AG20443 (cell line): ENCODE measurements around the gene PRDM16.

Experiments used
- DNase-seq: peaks from one replicate; pipeline ENCODE4 v3.0.0; 2012; ENCODE audit warnings: low spot score, mixed read lengths

PRDM16 gene

GRCh38 chr1:3032371-3033039, 36.5 kb upstream of the PRDM16 start:
- DNase-seq = no peak

GRCh38 chr1:3033040-3033789, 35.8 kb upstream of the PRDM16 start:
- DNase-seq = no peak

GRCh38 chr1:3033790-3034090, 35.3 kb upstream of the PRDM16 start:
- DNase-seq = no peak

GRCh38 chr1:3034162-3034561, 34.8 kb upstream of the PRDM16 start:
- no peak for DNase-seq

GRCh38 chr1:3034728-3035562, 34.1 kb upstream of the PRDM16 start:
- no peak for DNase-seq

GRCh38 chr1:3035563-3036446, 33.2 kb upstream of the PRDM16 start:
- no peak for DNase-seq

GRCh38 chr1:3036447-3037280, 32.3 kb upstream of the PRDM16 start:
- DNase-seq = no peak

GRCh38 chr1:3037281-3038040, 31.5 kb upstream of the PRDM16 start:
- no peak for DNase-seq

- DNase-seq = no peak
Measured at GRCh38 chr1:3038113-3038551, 30.9 kb upstream of the PRDM16 start.

- DNase-seq = no peak
Measured at GRCh38 chr1:3038571-3039181, 30.3 kb upstream of the PRDM16 start.

GRCh38 chr1:3040004-3040403, 29.0 kb upstream of the PRDM16 start:
- no peak for DNase-seq

GRCh38 chr1:3042481-3042880, 26.5 kb upstream of the PRDM16 start:
- no peak for DNase-seq

GRCh38 chr1:3049164-3049563, 19.8 kb upstream of the PRDM16 start:
- DNase-seq = no peak

GRCh38 chr1:3049905-3050304, 19.1 kb upstream of the PRDM16 start:
- no peak for DNase-seq

- no peak for DNase-seq
Measured at GRCh38 chr1:3050603-3051002, 18.4 kb upstream of the PRDM16 start.

- no peak for DNase-seq
Measured at GRCh38 chr1:3051270-3052268, 17.4 kb upstream of the PRDM16 start.

- no peak for DNase-seq
Measured at GRCh38 chr1:3052501-3052900, 16.5 kb upstream of the PRDM16 start.

- DNase-seq = no peak
Measured at GRCh38 chr1:3053366-3053980, 15.5 kb upstream of the PRDM16 start.
